Small intestine (tissue), 7 donors: Measurements from ENCODE around the gene FBXL4. TPM values are rescaled to one million over a fixed set of nuclear protein-coding genes. Genes with fewer than 3 reads are reported as not detected.

Experiments
- DNase-seq, 2 donors: peaks; one replicate each; pipeline versions ENCODE4 v3.0.0 to v3.0.0-alpha.2; 2013
- FAIRE-seq: peaks from 2 replicates; lab custom pipeline; 2012; peaks lifted over from hg19 to GRCh38; lab: Jason Lieb, UNC
- H3K27ac ChIP-seq, 3 donors: one replicate each; pipeline ENCODE4 v1.5.1; 2013; ENCODE audit warnings: low read length in 2 of 3, mild to moderate bottlenecking in 2 of 3, control low read depth in 1 of 3, inconsistent platforms in 1 of 3, low read depth in 1 of 3, moderate library complexity in 1 of 3
- H3K27me3 ChIP-seq, 3 donors: one replicate each; pipeline ENCODE4 v1.6.1; 2013; ENCODE audit warnings: low read length in 3 of 3, inconsistent platforms in 1 of 3; ENCODE audit not compliant: control insufficient read depth in 3 of 3, insufficient read depth in 3 of 3
- H3K36me3 ChIP-seq, 3 donors: one replicate each; pipeline ENCODE4 v1.6.1; 2013; ENCODE audit warnings: low read length in 3 of 3, inconsistent platforms in 1 of 3, low read depth in 1 of 3, mild to moderate bottlenecking in 1 of 3, moderate library complexity in 1 of 3; ENCODE audit not compliant: control insufficient read depth in 3 of 3, insufficient read depth in 2 of 3
- H3K4me1 ChIP-seq, 3 donors: one replicate each; pipeline ENCODE4 v1.6.1; 2013; ENCODE audit warnings: low read length in 2 of 3, inconsistent platforms in 1 of 3, low read depth in 1 of 3, mild to moderate bottlenecking in 1 of 3, moderate library complexity in 1 of 3; ENCODE audit not compliant: control insufficient read depth in 3 of 3, insufficient read depth in 2 of 3
- H3K4me3 ChIP-seq, 3 donors: one replicate each; pipeline ENCODE4 v1.5.1; 2013; ENCODE audit warnings: low read length in 3 of 3, control low read depth in 1 of 3, inconsistent platforms in 1 of 3, low read depth in 1 of 3, mild to moderate bottlenecking in 1 of 3, moderate library complexity in 1 of 3
- H3K9me3 ChIP-seq, 2 donors: one replicate each; pipeline ENCODE4 v1.6.1; 2013; ENCODE audit warnings: low read depth in 1 of 2, low read length in 1 of 2; ENCODE audit not compliant: control insufficient read depth in 2 of 2, insufficient read depth in 1 of 2
- WGBS, 3 donors: extraction: QIAGEN DNeasy Blood & Tissue Kit; methylation state at CpG; one replicate each; pipeline ENCODE4 v1.1.7; 2013; 5-methylcytosine and 5-hydroxymethylcytosine counted together
- polyA plus RNA-seq, 4 donors: library from polyadenylated mRNA; stranded (reverse) in 3 of 4; unstranded in 1 of 4; fragments of 200-250 nt in 3 of 4; fragments of 120-200 nt in 1 of 4; gene quantifications; one replicate each; pipeline versions ENCODE4 v1.2.1 to v1.2.3, GENCODE V29; 2013
- donor health status: healthy with polysubstance abuse.
- donor health status: control.
- donor health status: control.
- donor health status: Bipolar disorder and iron deficiency.
- donor health status: healthy.

The FBXL4 gene
- polyA plus RNA-seq, 4 donors: 3.1 to 17.4 (median 4.6) TPM

GRCh38 chr6:98977671-98978292 is 30.0 kb upstream of the FBXL4 start:
- no peaks in the 10 kb centered on the region for H3K36me3 ChIP-seq
- no peaks in the 10 kb centered on the region for H3K27me3 ChIP-seq
- H3K4me1 ChIP-seq: no peaks in the 10 kb centered on the region
- no peak overlapping the region for H3K4me3 ChIP-seq
- H3K9me3 ChIP-seq: no peaks in the 10 kb centered on the region
- DNase-seq: peak in 1 of 2 donors; percentile 5
- 9 to 40% (median 26%) methylated on average over 2 of the region's 2 CpGs for WGBS, 3 donors
- H3K27ac ChIP-seq: no peak overlapping the region
- FAIRE-seq: no peak

DNA sequence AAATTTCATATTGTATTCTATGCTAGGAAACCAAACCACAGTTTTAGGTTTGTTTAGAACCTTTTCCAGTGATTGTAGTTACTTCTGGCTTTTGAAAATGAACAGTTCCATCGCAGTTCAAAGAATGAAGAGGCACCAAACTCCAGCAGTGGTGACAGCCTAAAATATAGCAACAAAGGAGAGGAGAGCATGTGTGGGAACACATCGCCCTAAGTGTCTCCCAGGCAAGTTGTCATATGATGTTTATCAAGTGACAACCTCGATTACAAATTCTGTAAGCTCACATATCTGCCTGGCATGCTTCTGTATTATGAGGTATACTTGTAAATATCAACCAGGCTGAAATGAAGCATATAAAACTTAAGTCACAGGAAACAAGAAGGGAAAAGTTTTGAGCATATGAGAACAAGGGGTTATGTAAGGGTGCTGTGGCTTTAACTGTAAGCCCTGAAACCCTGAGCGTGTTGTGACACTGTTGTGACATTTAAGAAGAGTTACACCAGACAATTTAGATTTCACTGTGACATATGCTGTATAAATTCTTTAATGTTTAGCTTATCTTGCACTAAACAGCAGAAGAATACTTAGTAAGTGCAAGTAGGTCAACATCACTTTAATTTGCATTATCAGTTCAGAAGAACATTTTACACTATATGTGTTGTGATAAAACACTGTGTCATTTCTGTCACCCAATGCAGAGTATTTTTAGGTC is 29.1 kb upstream of the FBXL4 start:
- Histone ChIP-seq H3K27ac (no peak overlapping the region), H3K4me3 (no peak overlapping the region), H3K4me1 (no peaks in the 10 kb centered on the region), H3K27me3 (no peaks in the 10 kb centered on the region), H3K36me3 (no peaks in the 10 kb centered on the region), H3K9me3 (no peaks in the 10 kb centered on the region)
- DNase-seq (no peak), FAIRE-seq (no peak)
- WGBS, 3 donors: 62 to 73% (median 67%) methylated on average over 4 of the region's 4 CpGs

DNA sequence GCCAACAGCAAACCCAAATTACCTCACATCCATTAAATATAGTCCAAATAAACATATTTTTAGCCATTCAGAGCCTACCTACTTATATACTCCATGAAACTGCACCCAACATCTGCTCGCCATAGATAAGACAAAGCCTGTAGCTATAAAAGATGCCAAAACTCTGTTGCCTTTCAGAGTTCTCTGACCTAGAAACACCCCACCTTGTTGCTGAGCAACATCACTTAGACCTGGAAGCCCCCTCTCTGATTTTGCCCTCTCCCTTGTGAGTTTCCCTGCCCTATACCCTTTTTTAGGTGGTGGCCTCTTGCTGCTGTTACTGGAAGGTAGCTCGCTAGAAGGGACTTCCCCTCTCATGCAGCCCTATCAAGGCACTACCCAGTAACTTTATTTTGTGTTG is 27.7 kb upstream of the FBXL4 start:
- Histone ChIP-seq H3K27me3 (no peaks in the 10 kb centered on the region), H3K9me3 (no peaks in the 10 kb centered on the region), H3K36me3 (no peaks in the 10 kb centered on the region), H3K27ac (no peak overlapping the region), H3K4me3 (no peak overlapping the region), H3K4me1 (no peaks in the 10 kb centered on the region)
- no peak for DNase-seq
- WGBS, 3 donors: 70 to 87% (median 73%) methylated on average over 2 of the region's 2 CpGs
- FAIRE-seq: no peak

DNA sequence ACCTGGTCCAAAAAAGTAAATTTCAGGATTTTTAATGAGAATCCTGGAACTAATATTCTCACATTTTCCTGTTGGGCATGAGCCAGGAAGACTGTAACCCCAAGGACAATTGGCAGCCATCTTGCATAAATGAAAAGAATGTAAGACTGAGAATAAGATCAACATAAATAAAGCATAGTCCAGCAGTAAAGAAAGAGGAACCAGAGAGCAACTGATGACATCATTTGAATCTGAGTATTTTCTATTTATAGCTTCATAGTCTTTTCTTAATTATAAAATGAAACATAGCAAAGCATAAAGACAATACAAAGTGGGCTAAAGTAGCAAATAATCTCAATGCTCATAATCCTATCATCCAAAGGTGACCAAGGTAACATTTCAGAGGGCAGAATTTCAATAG is 26.6 kb upstream of the FBXL4 start:
- H3K4me1 ChIP-seq: no peaks in the 10 kb centered on the region
- DNase-seq (no peak), FAIRE-seq (no peak)
- H3K27me3 ChIP-seq: no peaks in the 10 kb centered on the region
- no peak overlapping the region for H3K27ac ChIP-seq
- H3K36me3 ChIP-seq: no peaks in the 10 kb centered on the region
- no peak overlapping the region for H3K4me3 ChIP-seq
- H3K9me3 ChIP-seq: no peaks in the 10 kb centered on the region

- DNase-seq (no peak), FAIRE-seq (no peak)
- Histone ChIP-seq H3K4me1 (no peaks in the 10 kb centered on the region), H3K9me3 (no peaks in the 10 kb centered on the region), H3K4me3 (no peak overlapping the region), H3K27ac (no peak overlapping the region), H3K27me3 (no peaks in the 10 kb centered on the region), H3K36me3 (no peaks in the 10 kb centered on the region)
- 75 to 97% (median 90%) methylated on average over 1 of the region's 1 CpG for WGBS, 3 donors
These were observed 25.8 kb upstream of the FBXL4 start for GRCh38 chr6:98973571-98973970.

DNA sequence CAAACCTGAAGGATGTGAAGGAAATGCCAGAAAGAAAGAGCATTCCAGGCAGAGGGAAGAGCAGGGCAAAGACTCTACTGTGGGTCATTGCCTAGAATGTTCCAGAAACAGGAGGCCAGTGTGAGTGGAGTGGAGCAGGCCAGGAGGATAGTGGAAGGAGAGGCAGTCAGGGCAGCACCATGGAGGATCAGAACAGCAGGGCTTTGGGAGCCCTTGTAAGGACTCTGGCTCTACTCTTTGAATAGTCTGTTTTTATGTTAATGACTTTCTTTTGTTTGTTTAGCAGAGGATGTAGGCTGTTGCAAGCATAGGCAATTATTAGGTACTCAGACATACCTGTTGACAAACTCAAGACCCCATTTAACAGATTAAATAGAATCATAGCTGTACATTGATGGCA is 23.6 kb upstream of the FBXL4 start:
- Histone ChIP-seq H3K9me3 (no peaks in the 10 kb centered on the region), H3K27ac (no peak overlapping the region), H3K4me3 (no peak overlapping the region), H3K4me1 (no peaks in the 10 kb centered on the region), H3K36me3 (no peaks in the 10 kb centered on the region), H3K27me3 (no peaks in the 10 kb centered on the region)
- DNase-seq (no peak), FAIRE-seq (no peak)

DNA sequence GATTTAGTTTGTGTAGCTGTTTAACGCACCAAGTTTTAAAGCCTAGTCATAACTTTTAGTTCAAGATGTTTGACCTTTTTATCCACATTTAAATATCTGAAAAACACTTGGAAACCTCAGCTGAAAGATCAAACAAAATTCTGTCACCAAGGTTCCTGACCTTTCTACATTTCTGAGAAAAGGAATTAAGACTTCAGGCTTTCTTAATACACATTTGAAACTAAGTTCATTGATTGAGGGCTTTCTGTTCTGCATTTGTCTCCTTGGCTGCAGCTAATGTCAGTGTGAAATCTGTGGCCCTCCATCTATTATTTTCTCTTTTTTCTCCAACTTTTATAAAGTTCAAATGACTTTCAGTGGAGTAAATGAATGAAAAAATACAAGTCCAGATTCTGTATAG is 22.7 kb upstream of the FBXL4 start:
- no peaks in the 10 kb centered on the region for H3K27me3 ChIP-seq
- WGBS, 3 donors: 65 to 93% (median 90%) methylated on average over 1 of the region's 1 CpG
- no peak overlapping the region for H3K4me3 ChIP-seq
- DNase-seq: no peak
- no peaks in the 10 kb centered on the region for H3K9me3 ChIP-seq
- no peaks in the 10 kb centered on the region for H3K4me1 ChIP-seq
- FAIRE-seq: no peak
- H3K27ac ChIP-seq: no peak overlapping the region
- no peaks in the 10 kb centered on the region for H3K36me3 ChIP-seq

DNA sequence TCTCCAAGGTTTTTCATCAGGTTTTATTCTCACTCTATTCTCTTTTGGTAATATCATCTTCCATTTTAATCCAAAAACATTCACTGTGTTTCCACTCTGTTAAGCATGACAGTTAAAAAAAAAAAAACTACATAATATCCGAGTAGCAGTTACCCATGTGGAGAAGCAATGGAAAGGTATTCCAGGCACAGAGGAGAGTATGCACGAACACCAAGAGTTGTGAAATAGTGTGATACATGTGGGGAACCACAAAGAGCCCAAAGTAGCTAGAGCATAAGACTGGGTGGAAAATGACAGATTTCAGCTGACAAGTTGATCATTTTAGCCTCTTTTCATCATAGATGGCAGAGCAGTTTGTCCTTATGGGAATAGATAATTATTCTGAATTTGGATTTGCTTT is 19.9 kb upstream of the FBXL4 start:
- DNase-seq (no peak), FAIRE-seq (no peak)
- Histone ChIP-seq H3K4me1 (no peaks in the 10 kb centered on the region), H3K27ac (no peak overlapping the region), H3K27me3 (no peaks in the 10 kb centered on the region), H3K36me3 (no peaks in the 10 kb centered on the region), H3K9me3 (no peaks in the 10 kb centered on the region), H3K4me3 (no peak overlapping the region)
- WGBS, 3 donors: 79 to 84% (median 82%) methylated on average over 2 of the region's 2 CpGs

- Histone ChIP-seq H3K9me3 (no peaks in the 10 kb centered on the region), H3K27me3 (no peaks in the 10 kb centered on the region), H3K36me3 (no peaks in the 10 kb centered on the region), H3K4me3 (no peak overlapping the region), H3K27ac (no peak overlapping the region), H3K4me1 (no peaks in the 10 kb centered on the region)
- WGBS, 3 donors: 44 to 76% (median 61%) methylated on average over 1 of the region's 1 CpG
- no peak for FAIRE-seq
- DNase-seq: no peak
These were observed 11.9 kb upstream of the FBXL4 start for GRCh38 chr6:98959631-98960030.
